Lower lobe of right lung (tissue), 2 donors: ENCODE measurements around the gene INAFM1. TPM values are rescaled to one million over a fixed set of nuclear protein-coding genes. Genes with fewer than 3 reads are reported as not detected.
A peak's percentile ranks its signal among the peaks of the same experiment; 100 is the strongest.
"Not testable (repeated sequence)": the region's sequence is repeated elsewhere in the genome, so short reads cannot be mapped to it uniquely, and the experiment has no call there.

Experiments
- ATAC-seq, 2 donors: fragments of 200-7000 bp; cut with Tn5 transposase; one replicate each; pipeline ENCODE4 v1.9.1; 2020 to 2022; ENCODE audit warnings: mild to moderate bottlenecking in 2 of 2, moderate library complexity in 2 of 2
- DNase-seq: peaks from one replicate; pipeline ENCODE4 v3.0.0-alpha.2; 2020
- H3K27ac ChIP-seq: fragments of 200-600 bp; one replicate; pipeline ENCODE4 v1.8.0; 2022
- H3K27me3 ChIP-seq: fragments of 200-600 bp; one replicate; pipeline ENCODE4 v1.8.0; 2022; ENCODE audit warnings: low read depth
- H3K36me3 ChIP-seq: fragments of 200-600 bp; one replicate; pipeline ENCODE4 v1.8.0; 2022; ENCODE audit warnings: mild to moderate bottlenecking
- H3K4me1 ChIP-seq: fragments of 200-600 bp; one replicate; pipeline ENCODE4 v1.8.0; 2022
- H3K4me3 ChIP-seq: fragments of 200-600 bp; one replicate; pipeline ENCODE4 v1.8.0; 2022; ENCODE audit warnings: mild to moderate bottlenecking
- H3K9me3 ChIP-seq: fragments of 200-600 bp; one replicate; pipeline ENCODE4 v1.8.0; 2022
- intact Hi-C: fragments of 100-400 bp; cut with DNase I; formaldehyde crosslinking; loops from one replicate; pipeline ENCODE4 v1.11.0; 2022
- total RNA-seq: library from RNA; stranded (reverse); fragmentation: NEBNext Ultra II Directional; extraction: Animal tissue kit (Norgen Biotek cat#: 25700); gene quantifications from one replicate; pipeline ENCODE4 v1.2.1, GENCODE V29; 2021
- TF ChIP-seq, protein P1 (sequence below): fragments of 200-600 bp; IDR thresholded peaks from one replicate; pipeline ENCODE4 v1.8.0; 2022; ENCODE audit warnings: antibody characterized with exemption, mild to moderate bottlenecking
- donor health status: DM: no; HTN: yes; CAD: no; lungs with severe emphysema.

The INAFM1 gene
- total RNA-seq, 1 donor from 2014 or later, result 18.0 TPM

DNA sequence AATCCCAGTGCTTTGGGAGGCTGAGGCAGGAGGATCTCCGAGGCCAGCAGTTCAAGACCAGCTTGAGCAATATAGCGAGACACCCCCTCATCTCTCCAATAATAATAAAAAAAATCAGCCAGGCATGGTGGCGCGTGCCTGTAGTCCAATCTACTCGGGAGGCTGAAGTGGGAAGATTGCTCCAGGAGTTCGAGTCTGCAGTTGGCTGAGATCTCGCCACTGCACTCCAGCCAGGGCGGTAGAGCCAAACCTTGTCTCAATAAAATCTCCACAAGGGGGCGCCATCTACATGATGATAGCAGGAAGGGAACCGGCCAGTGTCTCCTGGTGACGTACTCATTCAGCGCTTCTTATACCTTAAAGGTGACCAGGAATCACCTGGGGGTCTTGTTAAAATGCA is 21.4 kb downstream of the INAFM1 start:
- Histone ChIP-seq H3K27me3 (no peaks in the 10 kb centered on the region), H3K4me1 (no peaks in the 10 kb centered on the region), H3K4me3 (no peak overlapping the region), H3K27ac (no peak overlapping the region), H3K36me3 (peaks cover 3% of the 10 kb centered on the region), H3K9me3 (no peaks in the 10 kb centered on the region)
- peak; percentile 65 for DNase-seq
- TF ChIP-seq, protein P1, sequence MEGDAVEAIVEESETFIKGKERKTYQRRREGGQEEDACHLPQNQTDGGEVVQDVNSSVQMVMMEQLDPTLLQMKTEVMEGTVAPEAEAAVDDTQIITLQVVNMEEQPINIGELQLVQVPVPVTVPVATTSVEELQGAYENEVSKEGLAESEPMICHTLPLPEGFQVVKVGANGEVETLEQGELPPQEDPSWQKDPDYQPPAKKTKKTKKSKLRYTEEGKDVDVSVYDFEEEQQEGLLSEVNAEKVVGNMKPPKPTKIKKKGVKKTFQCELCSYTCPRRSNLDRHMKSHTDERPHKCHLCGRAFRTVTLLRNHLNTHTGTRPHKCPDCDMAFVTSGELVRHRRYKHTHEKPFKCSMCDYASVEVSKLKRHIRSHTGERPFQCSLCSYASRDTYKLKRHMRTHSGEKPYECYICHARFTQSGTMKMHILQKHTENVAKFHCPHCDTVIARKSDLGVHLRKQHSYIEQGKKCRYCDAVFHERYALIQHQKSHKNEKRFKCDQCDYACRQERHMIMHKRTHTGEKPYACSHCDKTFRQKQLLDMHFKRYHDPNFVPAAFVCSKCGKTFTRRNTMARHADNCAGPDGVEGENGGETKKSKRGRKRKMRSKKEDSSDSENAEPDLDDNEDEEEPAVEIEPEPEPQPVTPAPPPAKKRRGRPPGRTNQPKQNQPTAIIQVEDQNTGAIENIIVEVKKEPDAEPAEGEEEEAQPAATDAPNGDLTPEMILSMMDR, result peak; percentile 83
- peak; percentile 90 for ATAC-seq
- intact Hi-C loops, result no loop called here

DNA sequence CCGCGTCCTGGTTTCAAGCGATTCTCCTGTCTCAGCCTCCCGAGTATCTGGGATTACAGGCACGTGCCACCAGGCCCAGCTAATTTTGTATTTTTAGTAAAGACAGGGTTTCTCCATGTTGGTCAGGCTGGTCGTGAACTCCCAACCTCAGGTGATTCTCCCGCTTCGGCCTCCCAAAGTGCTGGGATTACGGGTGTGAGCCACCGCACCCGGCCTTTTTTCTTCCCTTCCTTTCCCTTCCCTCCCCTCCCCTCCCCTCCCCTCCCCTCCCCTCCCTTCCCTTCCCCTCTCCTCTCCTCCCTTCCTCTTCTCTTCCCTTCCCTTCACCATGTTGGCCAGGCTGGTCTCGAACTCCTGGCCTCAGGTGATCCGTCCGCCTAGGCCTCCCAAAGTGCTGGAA is 26.2 kb downstream of the INAFM1 start:
- not testable (repeated sequence) for ATAC-seq, DNase-seq

DNA sequence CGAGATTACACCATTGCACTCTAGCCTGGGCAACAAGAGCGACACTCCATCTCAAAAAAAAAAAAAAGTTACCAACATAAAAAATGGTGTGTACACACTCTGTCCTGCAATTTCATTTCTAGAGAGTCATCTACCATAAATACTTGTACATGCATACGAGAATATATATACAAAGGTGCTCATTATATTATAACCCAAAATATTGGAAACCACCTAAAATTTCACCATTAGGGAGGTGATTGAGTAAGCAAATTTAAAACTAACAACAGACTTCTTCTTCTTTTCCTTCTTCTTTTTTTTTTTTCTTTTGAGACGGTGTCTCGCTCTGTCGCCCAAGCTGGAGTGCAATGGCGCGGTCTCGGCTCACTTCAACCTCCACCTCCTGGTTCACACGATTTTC is 27.6 kb downstream of the INAFM1 start:
- ATAC-seq, result no peak
- DNase-seq, result no peak
- Histone ChIP-seq H3K27ac (no peak overlapping the region), H3K4me3 (no peak overlapping the region), H3K36me3 (no peaks in the 10 kb centered on the region), H3K9me3 (no peaks in the 10 kb centered on the region), H3K27me3 (no peaks in the 10 kb centered on the region), H3K4me1 (no peaks in the 10 kb centered on the region)
- TF ChIP-seq, protein P1, result no peak
- intact Hi-C loops, result no loop called here

More for the DNA sequence above, 26.2 kb downstream of the INAFM1 start:
- H3K27me3 ChIP-seq, intact Hi-C loops, H3K4me3 ChIP-seq, H3K36me3 ChIP-seq, H3K9me3 ChIP-seq, H3K27ac ChIP-seq, H3K4me1 ChIP-seq: not testable (repeated sequence)

GRCh38 chr19:47303966-47304365 is 29.3 kb downstream of the INAFM1 start:
- DNase-seq (no peak), ATAC-seq (no peak)
- Histone ChIP-seq H3K9me3 (no peaks in the 10 kb centered on the region), H3K36me3 (no peaks in the 10 kb centered on the region), H3K27me3 (no peaks in the 10 kb centered on the region), H3K4me3 (no peak overlapping the region), H3K4me1 (no peaks in the 10 kb centered on the region), H3K27ac (no peak overlapping the region)
- TF ChIP-seq, protein P1, result no peak
- intact Hi-C loops, result no loop called here

- Histone ChIP-seq H3K27ac (no peak overlapping the region), H3K36me3 (no peaks in the 10 kb centered on the region), H3K27me3 (no peaks in the 10 kb centered on the region), H3K4me1 (no peaks in the 10 kb centered on the region), H3K9me3 (no peaks in the 10 kb centered on the region), H3K4me3 (no peak overlapping the region)
- DNase-seq (peak; percentile 74), ATAC-seq (peak; percentile 78 to 86)
- intact Hi-C loops, result no loop called here
- TF ChIP-seq, protein P1, result peak; percentile 93
Measured at GRCh38 chr19:47305309-47305751, 30.6 kb downstream of the INAFM1 start.

GRCh38 chr19:47306303-47306702 is 31.6 kb downstream of the INAFM1 start:
- no peaks in the 10 kb centered on the region for H3K9me3 ChIP-seq
- intact Hi-C loops, result no loop called here
- H3K36me3 ChIP-seq, result no peaks in the 10 kb centered on the region
- H3K4me1 ChIP-seq, result no peaks in the 10 kb centered on the region
- H3K27me3 ChIP-seq, result no peaks in the 10 kb centered on the region
- no peak overlapping the region for H3K4me3 ChIP-seq
- H3K27ac ChIP-seq, result no peak overlapping the region
- ATAC-seq (no peak), DNase-seq (no peak)
- TF ChIP-seq, protein P1, result no peak
